NB4 (cell line): ENCODE results near the gene AGPAT1.

Experiments
- CTCF ChIP-seq: IDR thresholded peaks from one replicate; pipeline ENCODE4 v1.5.1; 2012; ENCODE audit warnings: low read depth, low read length
- POLR2A ChIP-seq: IDR thresholded peaks from 2 replicates; pipeline ENCODE4 v1.6.1; 2011; ENCODE audit warnings: mild to moderate bottlenecking; ENCODE audit not compliant: insufficient read length; ENCODE audit errors: extremely low read depth

GRCh38 chr6:32213649-32214048, 37.8 kb upstream of the AGPAT1 start:
- TF ChIP-seq CTCF = no peak
- TF ChIP-seq POLR2A = no peak
